ENCODE results near the gene DACH2.

- TF ChIP-seq, protein P1, sequence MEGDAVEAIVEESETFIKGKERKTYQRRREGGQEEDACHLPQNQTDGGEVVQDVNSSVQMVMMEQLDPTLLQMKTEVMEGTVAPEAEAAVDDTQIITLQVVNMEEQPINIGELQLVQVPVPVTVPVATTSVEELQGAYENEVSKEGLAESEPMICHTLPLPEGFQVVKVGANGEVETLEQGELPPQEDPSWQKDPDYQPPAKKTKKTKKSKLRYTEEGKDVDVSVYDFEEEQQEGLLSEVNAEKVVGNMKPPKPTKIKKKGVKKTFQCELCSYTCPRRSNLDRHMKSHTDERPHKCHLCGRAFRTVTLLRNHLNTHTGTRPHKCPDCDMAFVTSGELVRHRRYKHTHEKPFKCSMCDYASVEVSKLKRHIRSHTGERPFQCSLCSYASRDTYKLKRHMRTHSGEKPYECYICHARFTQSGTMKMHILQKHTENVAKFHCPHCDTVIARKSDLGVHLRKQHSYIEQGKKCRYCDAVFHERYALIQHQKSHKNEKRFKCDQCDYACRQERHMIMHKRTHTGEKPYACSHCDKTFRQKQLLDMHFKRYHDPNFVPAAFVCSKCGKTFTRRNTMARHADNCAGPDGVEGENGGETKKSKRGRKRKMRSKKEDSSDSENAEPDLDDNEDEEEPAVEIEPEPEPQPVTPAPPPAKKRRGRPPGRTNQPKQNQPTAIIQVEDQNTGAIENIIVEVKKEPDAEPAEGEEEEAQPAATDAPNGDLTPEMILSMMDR (IDR thresholded peaks at IDR 0.05), result no peak
- TF ChIP-seq POLR2AphosphoS5 (IDR thresholded peaks at IDR 0.05), result no peak
- TF ChIP-seq POLR2A (IDR thresholded peaks at IDR 0.05), result no peak
Observed at GRCh38 chrX:86407371-86407770, 259.1 kb downstream of the DACH2 start.

Measured in prostate gland (tissue), 2 donors.